Measurements from ENCODE around the gene HDLBP.

HDLBP gene

DNA sequence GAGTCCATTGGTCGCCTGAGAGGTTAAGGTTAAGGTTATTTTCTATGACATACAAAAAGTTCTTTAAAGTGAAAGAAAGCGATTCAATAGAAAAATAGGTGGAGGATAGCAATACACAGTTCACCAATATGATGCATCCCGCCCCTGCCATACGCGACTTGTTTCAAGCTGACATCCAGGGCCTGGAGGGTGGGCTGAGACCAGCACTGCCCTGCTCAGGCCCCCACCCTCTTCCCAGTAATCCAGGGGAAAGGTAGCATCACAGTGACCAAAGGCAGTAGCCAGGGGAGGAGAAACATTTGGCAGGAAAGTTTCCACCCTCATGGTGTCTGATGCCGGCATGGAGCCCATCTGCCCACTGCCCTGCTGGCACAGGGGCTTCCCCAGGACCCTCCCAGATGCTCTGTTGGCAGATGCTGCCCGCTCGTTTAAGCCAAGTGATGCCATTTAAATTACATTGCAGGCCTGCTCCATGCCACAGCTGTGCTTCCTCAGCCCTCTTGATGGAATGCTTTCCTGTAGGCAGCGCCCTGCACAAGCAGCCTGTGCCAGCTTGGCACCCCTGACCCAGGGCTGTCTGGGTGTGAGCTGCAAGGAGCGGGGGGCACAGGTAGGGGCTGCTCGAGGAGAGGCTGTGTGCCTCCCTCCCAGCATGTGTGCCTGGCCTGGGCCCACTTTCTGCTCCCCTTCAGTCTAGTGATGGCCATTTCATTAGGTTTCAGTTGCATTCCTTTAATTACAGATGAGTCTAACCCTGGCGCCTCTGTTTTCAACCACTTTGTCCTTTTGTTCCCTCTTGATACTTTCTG lies 137.7 kb downstream of the HDLBP start:
- in situ Hi-C loops (cut with MboI; ENCODE audit: low sequenced_read_pairs), result no loop called here

All from HL-60/S4 (cell line).